ENCODE data around the gene RNF186. TPM values are rescaled to one million over a fixed set of nuclear protein-coding genes. Genes with fewer than 3 reads are reported as not detected.
"Not testable (repeated sequence)": the region's sequence is repeated elsewhere in the genome, so short reads cannot be mapped to it uniquely, and the experiment has no call there.

The RNF186 gene
- total RNA-seq, 1 donor from 2014 or later, result not detected

- DNase-seq, result no peak
Observed at GRCh38 chr1:19793360-19794046, 21.6 kb downstream of the RNF186 start.

- DNase-seq, result no peak
Observed at GRCh38 chr1:19792237-19793002, 22.7 kb downstream of the RNF186 start.

- DNase-seq, result not testable (repeated sequence)
Observed at GRCh38 chr1:19790061-19790975, 24.8 kb downstream of the RNF186 start.

DNA sequence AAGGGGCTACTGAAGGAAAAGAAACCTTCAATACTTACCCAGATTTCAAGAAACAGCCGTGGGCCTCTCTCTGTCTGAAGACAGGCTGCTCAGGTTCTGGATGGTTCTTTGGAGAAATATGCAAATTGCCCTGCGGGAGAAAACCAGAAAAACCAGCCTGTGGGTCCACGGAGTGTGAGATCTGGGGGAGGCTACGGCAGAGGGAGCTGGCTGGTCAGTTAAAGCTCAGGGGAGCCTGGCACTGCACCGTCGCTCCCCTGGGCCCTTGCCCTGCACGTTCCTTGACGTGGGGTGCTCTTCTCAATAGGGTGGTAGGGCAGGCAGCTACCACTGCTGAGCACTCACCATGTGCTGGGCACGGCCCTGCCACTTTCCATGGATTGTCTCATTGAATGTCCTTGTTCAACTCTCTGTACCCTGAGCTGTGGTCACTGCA lies 28.1 kb downstream of the RNF186 start:
- no peak for DNase-seq

GRCh38 chr1:19785660-19786059 lies 29.4 kb downstream of the RNF186 start:
- no peak for DNase-seq

GRCh38 chr1:19780267-19780877 lies 34.7 kb downstream of the RNF186 start:
- no peak for DNase-seq

DNA sequence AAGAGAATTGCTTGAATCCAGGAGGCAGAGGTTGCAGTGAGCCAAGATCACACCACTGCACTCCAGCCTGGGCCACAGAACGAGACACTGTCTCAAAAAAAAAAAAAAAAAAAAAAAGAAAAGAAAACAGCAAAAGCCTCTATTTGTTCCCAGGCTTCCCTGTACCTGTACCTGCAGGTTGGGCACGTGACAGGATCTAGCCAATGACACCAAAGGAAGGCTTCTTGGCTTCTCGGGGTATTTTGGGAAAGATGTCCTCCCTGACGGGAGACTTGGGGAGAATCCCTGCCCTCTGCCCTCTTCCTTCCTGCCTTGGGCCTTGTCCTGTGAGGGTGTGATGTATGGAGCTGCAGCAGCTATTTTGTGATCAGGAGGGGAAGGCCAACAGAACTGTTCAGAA lies 38.1 kb downstream of the RNF186 start:
- no peak for DNase-seq

- no peak for DNase-seq
Observed at GRCh38 chr1:19776287-19776686, 38.8 kb downstream of the RNF186 start.

DNA sequence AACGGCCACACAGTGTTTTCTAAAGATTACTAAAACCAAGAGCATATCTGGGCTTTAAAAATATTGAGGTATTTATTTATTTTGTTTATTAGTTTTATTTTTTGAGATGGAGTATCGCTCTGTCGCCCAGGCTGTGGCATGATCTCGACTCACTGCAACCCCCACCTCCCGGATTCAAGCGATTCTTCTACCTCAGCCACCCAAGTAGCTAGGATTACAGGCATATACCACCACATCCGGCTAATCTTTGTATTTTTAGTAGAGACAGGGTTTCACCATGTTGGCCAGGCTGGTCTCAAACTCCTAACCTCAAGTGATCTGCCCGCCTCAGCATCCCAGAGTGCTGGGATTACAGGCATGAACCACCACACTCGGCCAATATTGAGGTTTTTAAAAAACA lies 39.3 kb downstream of the RNF186 start:
- no peak for DNase-seq

DNA sequence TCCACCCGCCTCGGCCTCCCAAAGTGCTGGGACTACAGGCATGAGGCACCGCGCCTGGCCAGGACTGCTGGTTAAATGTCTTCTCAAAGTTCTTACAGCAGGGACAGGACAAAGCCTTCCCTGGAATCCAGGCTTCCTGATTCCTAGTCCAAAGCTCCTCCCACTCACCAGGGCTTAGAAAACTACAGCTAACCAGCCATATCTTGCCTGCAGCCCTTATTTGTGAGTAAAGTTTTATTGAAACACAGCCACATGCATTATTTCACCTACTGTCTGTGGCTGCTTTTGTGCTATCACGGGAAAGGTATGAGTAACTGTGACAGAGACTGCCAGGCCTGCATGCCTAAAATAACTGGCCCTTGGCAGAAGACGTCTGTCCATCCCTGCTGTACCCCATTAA lies 39.8 kb downstream of the RNF186 start:
- no peak for DNase-seq

- no peak for DNase-seq
Observed at GRCh38 chr1:19774180-19774785, 40.8 kb downstream of the RNF186 start.

DNA sequence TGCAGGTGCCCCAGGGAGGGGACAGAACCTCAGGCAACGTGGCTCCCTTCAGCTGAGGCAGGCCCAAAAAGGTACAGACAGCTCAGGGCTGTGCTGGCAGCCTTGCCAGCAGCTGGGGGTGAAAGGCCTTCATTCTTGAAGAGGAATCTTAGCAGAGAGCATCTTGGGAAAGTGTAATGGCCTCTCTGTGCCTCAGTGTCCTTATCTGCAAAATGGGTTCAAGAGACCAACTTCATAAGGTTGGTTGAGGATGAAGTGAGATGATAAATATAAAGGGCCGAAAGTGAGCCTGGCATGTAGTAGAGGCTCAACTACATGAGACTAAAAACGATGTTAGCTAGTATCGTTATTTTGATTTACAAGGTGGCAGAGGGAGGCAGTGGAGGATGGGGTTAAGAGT lies 41.6 kb downstream of the RNF186 start:
- DNase-seq, result no peak

GRCh38 chr1:19772053-19772452 lies 43.0 kb downstream of the RNF186 start:
- DNase-seq, result no peak

GRCh38 chr1:19771350-19771749 lies 43.7 kb downstream of the RNF186 start:
- no peak for DNase-seq

GRCh38 chr1:19770436-19771190 lies 44.5 kb downstream of the RNF186 start:
- no peak for DNase-seq

- DNase-seq, result no peak
Observed at GRCh38 chr1:19769211-19769932, 45.7 kb downstream of the RNF186 start.

DNA sequence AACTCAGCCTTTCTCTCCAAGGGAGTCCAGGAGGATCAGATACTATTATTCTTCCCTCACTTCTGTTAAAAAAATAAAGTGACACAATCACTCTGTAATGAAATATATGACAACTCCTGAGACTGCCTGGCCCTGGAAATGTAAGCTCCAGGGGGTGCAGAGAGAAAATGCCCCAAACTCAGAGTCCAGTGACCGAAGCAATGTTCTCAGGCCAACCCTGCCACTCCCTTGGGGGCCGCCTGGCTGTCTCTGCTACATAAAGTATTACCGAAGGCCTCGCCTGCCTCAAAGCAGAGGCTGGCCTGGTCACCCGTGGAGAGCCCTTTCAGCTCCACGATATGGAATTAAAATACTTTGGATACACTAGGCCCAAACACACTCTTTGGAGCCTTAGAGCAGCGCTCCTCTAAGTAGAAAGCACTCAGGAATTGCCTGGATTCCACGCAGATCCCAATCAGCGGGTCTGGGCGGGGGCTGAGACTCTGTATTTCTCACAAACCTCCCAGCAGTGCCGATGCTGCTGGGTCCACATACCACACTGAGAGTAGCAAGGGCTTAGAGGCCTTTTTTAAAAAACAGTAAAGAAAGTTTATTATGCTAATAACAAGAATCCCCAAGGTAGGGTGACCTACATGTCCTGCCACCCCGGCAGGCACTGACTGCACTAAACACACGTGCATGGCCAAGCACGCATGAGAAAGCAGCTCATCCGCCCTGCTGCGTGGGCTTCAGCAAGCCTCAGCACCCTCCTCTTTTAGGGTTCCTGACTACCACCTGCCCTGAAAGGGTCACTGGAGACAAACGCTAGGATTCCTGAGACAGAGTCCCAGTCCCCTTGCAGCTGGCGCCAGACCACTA lies 46.5 kb downstream of the RNF186 start:
- DNase-seq, result no peak

GRCh38 chr1:19765623-19766022 lies 49.5 kb downstream of the RNF186 start:
- DNase-seq, result no peak

DNA sequence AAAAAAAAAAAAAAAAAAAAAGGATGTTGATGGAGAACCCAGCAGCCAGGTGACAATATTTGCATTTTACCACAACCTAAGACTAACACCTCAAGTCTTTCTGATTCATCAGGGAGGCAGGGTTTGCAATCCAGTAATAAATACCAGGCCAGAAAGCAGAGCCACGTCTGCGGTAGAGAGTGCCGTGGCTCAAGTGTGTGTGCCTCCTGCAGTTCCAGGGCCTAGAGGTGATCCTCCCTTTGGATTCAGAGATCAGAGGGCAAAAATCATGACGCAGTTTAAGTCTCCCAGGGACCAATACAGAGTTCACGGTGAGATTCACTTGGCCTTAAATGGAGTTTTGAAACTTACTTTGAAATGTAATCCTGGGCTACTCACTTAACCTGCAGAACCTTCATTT lies 50.2 kb downstream of the RNF186 start:
- no peak for DNase-seq
